AG08396 (cell line): ENCODE measurements around the gene PRCD.
"Not testable (repeated sequence)": the region's sequence is repeated elsewhere in the genome, so short reads cannot be mapped to it uniquely, and the experiment has no call there.

Source experiments
- DNase-seq: peaks from one replicate; pipeline ENCODE4 v3.0.0; 2012; ENCODE audit warnings: low spot score, mixed read lengths

Gene PRCD

GRCh38 chr17:76556765-76557367, 17.0 kb downstream of the PRCD start:
- no peak for DNase-seq

GRCh38 chr17:76557368-76558197, 17.7 kb downstream of the PRCD start:
- peak; percentile 92 for DNase-seq

- DNase-seq: no peak
Observed at GRCh38 chr17:76558198-76559095, 18.6 kb downstream of the PRCD start.

GRCh38 chr17:76559460-76559859, 19.6 kb downstream of the PRCD start:
- DNase-seq: not testable (repeated sequence)

GRCh38 chr17:76560036-76560876, 20.4 kb downstream of the PRCD start:
- DNase-seq: no peak

- no peak for DNase-seq
Observed at GRCh38 chr17:76560877-76561221, 21.0 kb downstream of the PRCD start.

GRCh38 chr17:76561332-76561731, 21.5 kb downstream of the PRCD start:
- no peak for DNase-seq

- DNase-seq: no peak
Observed at GRCh38 chr17:76561799-76562268, 22.0 kb downstream of the PRCD start.

- DNase-seq: peak; percentile 77
Observed at GRCh38 chr17:76562734-76563148, 22.9 kb downstream of the PRCD start.

GRCh38 chr17:76563359-76563758, 23.5 kb downstream of the PRCD start:
- DNase-seq: not testable (repeated sequence)

GRCh38 chr17:76564991-76565727, 25.3 kb downstream of the PRCD start:
- DNase-seq: not testable (repeated sequence)

GRCh38 chr17:76565728-76566612, 26.1 kb downstream of the PRCD start:
- DNase-seq: no peak

GRCh38 chr17:76566613-76566943, 26.7 kb downstream of the PRCD start:
- no peak for DNase-seq

GRCh38 chr17:76566988-76567431, 27.2 kb downstream of the PRCD start:
- DNase-seq: no peak

GRCh38 chr17:76567634-76568432, 28.0 kb downstream of the PRCD start:
- no peak for DNase-seq

GRCh38 chr17:76568811-76569221, 29.0 kb downstream of the PRCD start:
- no peak for DNase-seq

GRCh38 chr17:76569607-76570279, 29.9 kb downstream of the PRCD start:
- no peak for DNase-seq

GRCh38 chr17:76570457-76570856, 30.6 kb downstream of the PRCD start:
- DNase-seq: no peak
